Endothelial cell of umbilical vein (primary cell): Measurements from ENCODE around the gene NFIA.

ENCODE experiments used
- CTCF ChIP-seq, 2 donors: IDR thresholded peaks; 1 replicate in 1 of 2; 2 replicates in 1 of 2; pipeline ENCODE4 v1.5.1; 2011; ENCODE audit warnings: low read length in 2 of 2, mild to moderate bottlenecking in 2 of 2, moderate library complexity in 2 of 2, control low read depth in 1 of 2, inconsistent platforms in 1 of 2, low read depth in 1 of 2; ENCODE audit not compliant: insufficient read depth in 1 of 2; ENCODE audit errors: extremely low read depth in 1 of 2
- EZH2 ChIP-seq: IDR thresholded peaks from 2 replicates; pipeline ENCODE4 v1.6.1; 2012; ENCODE audit warnings: borderline replicate concordance, low read depth, mild to moderate bottlenecking, moderate library complexity, low read length, inconsistent platforms; ENCODE audit not compliant: severe bottlenecking
- FOS ChIP-seq: IDR thresholded peaks from 2 replicates; pipeline ENCODE4 v1.6.1; 2011; ENCODE audit warnings: mild to moderate bottlenecking, low read length, moderate library complexity, borderline replicate concordance; ENCODE audit not compliant: insufficient read depth
- GATA2 ChIP-seq: IDR thresholded peaks from 2 replicates; pipeline ENCODE4 v1.7.0; 2011; ENCODE audit warnings: low read depth, mild to moderate bottlenecking, moderate library complexity, mixed read lengths, low read length; ENCODE audit not compliant: insufficient read length, insufficient read depth
- JUN ChIP-seq: IDR thresholded peaks from 2 replicates; pipeline ENCODE4 v1.6.1; 2011; ENCODE audit warnings: borderline replicate concordance, low read depth; ENCODE audit not compliant: insufficient read length, insufficient read depth
- MAX ChIP-seq: IDR thresholded peaks from 2 replicates; pipeline ENCODE4 v1.6.1; 2011; ENCODE audit not compliant: insufficient read depth, insufficient read length
- POLR2A ChIP-seq: IDR thresholded peaks from 2 replicates; pipeline ENCODE4 v1.6.1; 2012; ENCODE audit warnings: low read depth, mild to moderate bottlenecking, control low read depth, low read length
- POLR2AphosphoS5 ChIP-seq: IDR thresholded peaks from 2 replicates; pipeline ENCODE4 v1.6.1; 2012; ENCODE audit warnings: low read depth, mild to moderate bottlenecking, control low read depth, low read length, moderate library complexity; ENCODE audit not compliant: insufficient read depth

DNA sequence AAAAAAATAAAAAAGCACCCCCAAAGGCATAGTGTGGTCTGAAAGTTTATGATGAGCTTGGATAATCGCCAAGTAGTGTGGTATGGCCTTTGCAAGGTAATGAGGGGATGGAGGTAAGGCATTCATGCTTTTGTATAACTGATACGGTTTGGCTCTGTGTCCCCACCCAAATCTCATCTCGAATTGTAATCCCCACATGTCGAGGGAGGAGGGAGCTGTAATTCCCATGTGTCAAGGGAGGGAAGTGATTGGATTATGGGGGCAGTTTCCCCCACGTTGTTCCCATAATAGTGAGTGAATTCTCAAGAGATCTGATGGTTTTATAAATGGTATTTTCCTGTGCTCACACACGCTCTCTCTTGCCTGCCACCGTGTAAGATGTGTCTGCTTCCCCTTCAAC, 215.5 kb downstream of the NFIA start:
- TF ChIP-seq CTCF (IDR thresholded peaks at IDR 0.05; ENCODE audit: extremely low read depth in 1 of 2, insufficient read depth in 1 of 2, low read depth in 1 of 2, low read length in 2 of 2) (no peak), POLR2A (no peak), POLR2AphosphoS5 (no peak), MAX (no peak), EZH2 (no peak), FOS (no peak), JUN (no peak), GATA2 (no peak)
